Caco-2 (cell line): ENCODE data around the gene COX6B1. TPM values are rescaled to one million over a fixed set of nuclear protein-coding genes. Genes with fewer than 3 reads are reported as not detected.

ENCODE experiments used
- BruUV-seq: library from RNA; stranded (reverse); fragments of 400-500 nt; replicated peaks from 2 replicates; lab custom pipeline; 2021; lab: Mats Ljungman, UMichigan
- CTCF ChIA-PET: fragments of 300-600 bp; sonication (Branson Sonifier 250); formaldehyde crosslinking; loops from one replicate; lab custom pipeline; 2022; ENCODE audit warnings: antibody characterized with exemption; lab: Charles Lee
- POLR2A ChIA-PET: fragments of 300-600 bp; sonication (Branson Sonifier 250); formaldehyde crosslinking; loops from one replicate; lab custom pipeline; 2022; ENCODE audit warnings: antibody characterized with exemption; lab: Charles Lee
- DNase-seq, 2 experiments: peaks; one replicate each; pipeline versions ENCODE4 v3.0.0 to v3.0.0-alpha.2; 2020 to 2022
- H3K27me3 ChIP-seq: replicated peaks from 2 replicates; pipeline ENCODE4 v1.6.0; 2011; ENCODE audit warnings: low read length; ENCODE audit not compliant: control insufficient read depth, insufficient read depth
- H3K36me3 ChIP-seq: 2 replicates; pipeline ENCODE4 v1.5.1; 2011; ENCODE audit warnings: low read length; ENCODE audit not compliant: control insufficient read depth, insufficient read depth
- H3K4me1 ChIP-seq: fragments of 250-450 bp; sonication (Bioruptor Pico); 2 replicates; pipeline ENCODE4 v1.5.1; 2020; ENCODE audit warnings: mild to moderate bottlenecking
- H3K4me3 ChIP-seq: 2 replicates; pipeline ENCODE4 v1.5.1; 2011; ENCODE audit warnings: low read depth, mild to moderate bottlenecking, control low read depth, low read length
- H3K9me3 ChIP-seq: fragments of 250-450 bp; sonication (Bioruptor Pico); 2 replicates; pipeline ENCODE4 v1.5.1; 2020; ENCODE audit warnings: mild to moderate bottlenecking, moderate library complexity
- H3K27ac Mint-ChIP-seq: one replicate; pipeline ENCODE4 v1.8.0; 2022; ENCODE audit warnings: mixed read lengths; ENCODE audit not compliant: unreplicated experiment
- H3K27me3 Mint-ChIP-seq: one replicate; pipeline ENCODE4 v1.8.0; 2022; ENCODE audit warnings: mixed read lengths; ENCODE audit not compliant: insufficient read depth, unreplicated experiment
- H3K36me3 Mint-ChIP-seq: one replicate; pipeline ENCODE4 v1.8.0; 2022; ENCODE audit warnings: mild to moderate bottlenecking, mixed read lengths; ENCODE audit not compliant: insufficient read depth, unreplicated experiment
- H3K4me1 Mint-ChIP-seq: one replicate; pipeline ENCODE4 v1.8.0; 2022; ENCODE audit warnings: low read depth, mixed read lengths; ENCODE audit not compliant: unreplicated experiment
- H3K4me3 Mint-ChIP-seq: one replicate; pipeline ENCODE4 v1.8.0; 2022; ENCODE audit warnings: mild to moderate bottlenecking, moderate library complexity, mixed read lengths; ENCODE audit not compliant: unreplicated experiment
- H3K9me3 Mint-ChIP-seq: one replicate; pipeline ENCODE4 v1.8.0; 2022; ENCODE audit warnings: mixed read lengths; ENCODE audit not compliant: unreplicated experiment
- CTCF ChIP-seq, 2 experiments: fragments of 200-600 bp in 1 of 2; IDR thresholded peaks; 1 replicate in 1 of 2; 2 replicates in 1 of 2; pipeline versions ENCODE4 v1.5.1 to v1.8.0; 2011 to 2022; ENCODE audit warnings: antibody characterized with exemption in 1 of 2, control low read depth in 1 of 2, inconsistent platforms in 1 of 2, low read depth in 1 of 2, low read length in 1 of 2, mild to moderate bottlenecking in 1 of 2, moderate library complexity in 1 of 2; ENCODE audit not compliant: insufficient read depth in 1 of 2, severe bottlenecking in 1 of 2, unreplicated experiment in 1 of 2
- intact Hi-C: fragments of 100-400 bp; cut with micrococcal nuclease; formaldehyde crosslinking; loops from one replicate; pipeline ENCODE4 v1.10.0; 2022; ENCODE audit not compliant: unreplicated experiment
- total RNA-seq: library from RNA; stranded (reverse); gene quantifications from 2 replicates; pipeline ENCODE4 v1.2.3, GENCODE V29; 2022

The COX6B1 gene
- total RNA-seq, 1 experiment from 2014 or later = 551 TPM

GRCh38 chr19:35669974-35670373, 21.9 kb downstream of the COX6B1 start:
- intact Hi-C loops = no loop called here
- no peaks in the 10 kb centered on the region for H3K27me3 ChIP-seq
- no TSS peak for BruUV-seq
- Mint-ChIP-seq H3K27ac (no peak overlapping the region), H3K4me3 (no peak overlapping the region), H3K4me1 (peaks cover 22% of the 10 kb centered on the region), H3K27me3 (peaks cover 5% of the 10 kb centered on the region), H3K9me3 (no peaks in the 10 kb centered on the region), H3K36me3 (no peaks in the 10 kb centered on the region)
- peaks cover 9% of the 10 kb centered on the region; the same call in 1 of the 2 replicates for H3K4me1 ChIP-seq
- no peak for DNase-seq
- no peak overlapping the region for H3K4me3 ChIP-seq
- ChIA-PET POLR2A (no interaction called here), CTCF (no interaction called here)
- no peak for TF ChIP-seq CTCF (IDR thresholded peaks at IDR 0.05; ENCODE audit: insufficient read depth in 1 of 2, low read depth in 1 of 2, low read length in 1 of 2, severe bottlenecking in 1 of 2, unreplicated experiment in 1 of 2)
- no peaks in the 10 kb centered on the region for H3K36me3 ChIP-seq
- no peaks in the 10 kb centered on the region for H3K9me3 ChIP-seq

- CTCF ChIA-PET = interaction anchor here (0.7 kb wide), 1 partner anchor 26 kb away, joined by 4 read pairs; no protein-coding TSS in a partner anchor
- H3K4me3 Mint-ChIP-seq = no peak overlapping the region
- BruUV-seq = no TSS peak
Observed at GRCh38 chr19:35670686-35671085, 22.6 kb downstream of the COX6B1 start.

GRCh38 chr19:35671818-35672217, 23.7 kb downstream of the COX6B1 start:
- DNase-seq = no peak
- POLR2A ChIA-PET = interaction anchor here (0.5 kb wide), 1 partner anchor 73 kb away, joined by 3 read pairs; no protein-coding TSS in a partner anchor

More at GRCh38 chr19:35670686-35671085, 22.6 kb downstream of the COX6B1 start:
- Mint-ChIP-seq H3K36me3 (no peaks in the 10 kb centered on the region), H3K9me3 (no peaks in the 10 kb centered on the region), H3K27ac (no peak overlapping the region), H3K4me1 (peaks cover 23% of the 10 kb centered on the region), H3K27me3 (peaks cover 5% of the 10 kb centered on the region)
- H3K36me3 ChIP-seq = no peaks in the 10 kb centered on the region
- H3K4me3 ChIP-seq = no peak overlapping the region
- no peaks in the 10 kb centered on the region for H3K27me3 ChIP-seq
- H3K9me3 ChIP-seq = no peaks in the 10 kb centered on the region
- TF ChIP-seq CTCF (IDR thresholded peaks at IDR 0.05; ENCODE audit: insufficient read depth in 1 of 2, low read depth in 1 of 2, low read length in 1 of 2, severe bottlenecking in 1 of 2, unreplicated experiment in 1 of 2) = no peak
- DNase-seq = no peak
- POLR2A ChIA-PET = interaction anchor here (0.6 kb wide), 1 partner anchor 27 kb away, joined by 3 read pairs; no protein-coding TSS in a partner anchor
- H3K4me1 ChIP-seq = peaks cover 9% of the 10 kb centered on the region; the same call in 1 of the 2 replicates
- intact Hi-C loops = no loop called here

More at GRCh38 chr19:35671818-35672217, 23.7 kb downstream of the COX6B1 start:
- CTCF ChIA-PET = no interaction called here
- Histone ChIP-seq H3K27me3 (no peaks in the 10 kb centered on the region), H3K36me3 (no peaks in the 10 kb centered on the region), H3K4me1 (peaks cover 9% of the 10 kb centered on the region; the same call in 1 of the 2 replicates), H3K4me3 (no peak overlapping the region), H3K9me3 (no peaks in the 10 kb centered on the region)
- peaks cover 10% of the 10 kb centered on the region for H3K27me3 Mint-ChIP-seq
- no peak for TF ChIP-seq CTCF (IDR thresholded peaks at IDR 0.05; ENCODE audit: insufficient read depth in 1 of 2, low read depth in 1 of 2, low read length in 1 of 2, severe bottlenecking in 1 of 2, unreplicated experiment in 1 of 2)
- no peaks in the 10 kb centered on the region for H3K36me3 Mint-ChIP-seq
- intact Hi-C loops = no loop called here
- BruUV-seq = no TSS peak
- no peaks in the 10 kb centered on the region for H3K9me3 Mint-ChIP-seq
- H3K4me1 Mint-ChIP-seq = peaks cover 29% of the 10 kb centered on the region
- H3K27ac Mint-ChIP-seq = no peak overlapping the region
- peak overlapping the region; percentile 3 for H3K4me3 Mint-ChIP-seq
